GM23248 (cell line): Measurements from ENCODE around the gene KASH5.

Experiments
- EZH2 ChIP-seq: fragments of 200-600 bp; sonication (generic); IDR thresholded peaks from 2 replicates; pipeline ENCODE4 v1.6.1; 2018; ENCODE audit warnings: antibody characterized with exemption, mild to moderate bottlenecking; ENCODE audit not compliant: insufficient read depth, poor library complexity, severe bottlenecking
- EZH2phosphoT487 ChIP-seq: fragments of 200-600 bp; sonication (generic); IDR thresholded peaks from 2 replicates; pipeline ENCODE4 v1.6.1; 2018; ENCODE audit warnings: antibody characterized with exemption, moderate library complexity, mild to moderate bottlenecking, low read depth; ENCODE audit not compliant: insufficient read depth

DNA sequence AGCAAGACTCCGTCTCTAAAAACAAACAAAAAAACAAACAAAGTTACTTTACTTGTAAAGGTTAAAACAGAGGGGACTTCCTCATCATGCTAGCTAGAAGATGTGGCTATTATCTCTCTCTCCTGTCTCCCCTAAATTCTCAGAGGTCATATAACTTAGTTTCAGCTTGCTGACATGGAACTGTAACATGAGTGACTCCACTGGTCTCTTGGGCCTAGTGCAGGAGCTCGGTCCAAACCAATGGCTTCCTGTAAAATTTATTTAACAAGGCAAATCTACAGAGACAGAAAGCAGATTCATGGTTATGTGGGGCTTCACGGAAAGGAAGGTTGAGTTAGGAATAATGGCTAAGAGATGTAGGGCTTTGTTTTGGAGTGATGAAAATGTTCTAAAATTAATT lies 9.5 kb upstream of the KASH5 start:
- TF ChIP-seq EZH2 (no peak), EZH2phosphoT487 (no peak)
